SK-N-SH treated with all-trans-retinoic acid at 6 μM for 48 hours (cell line): ENCODE measurements around the gene ILKAP.
A peak's percentile ranks its signal among the peaks of the same experiment; 100 is the strongest.

Experiments used
- ATAC-seq: fragments of 200-7000 bp; cut with Tn5 transposase; 3 replicates; pipeline ENCODE4 v1.9.1; 2020; ENCODE audit warnings: mild to moderate bottlenecking, moderate library complexity
- ARNTL ChIP-seq: fragments of 450-650 bp; formaldehyde crosslinking; IDR thresholded peaks from 2 replicates; pipeline ENCODE4 v1.5.0; 2020; ENCODE audit warnings: low read depth, mild to moderate bottlenecking, moderate library complexity, borderline replicate concordance
- BACH2 ChIP-seq: fragments of 250-450 bp; sonication (Bioruptor Pico); IDR thresholded peaks from 2 replicates; pipeline ENCODE4 v1.9.0; 2021; ENCODE audit warnings: mild to moderate bottlenecking, borderline replicate concordance
- CSDC2 ChIP-seq: fragments of 250-450 bp; sonication (Bioruptor Pico); IDR thresholded peaks from 2 replicates; pipeline ENCODE4 v1.5.0; 2020; ENCODE audit warnings: mild to moderate bottlenecking, moderate library complexity
- ESRRG ChIP-seq: fragments of 250-450 bp; sonication (Bioruptor Pico); IDR thresholded peaks from 2 replicates; pipeline ENCODE4 v1.6.1; 2021; ENCODE audit warnings: mild to moderate bottlenecking
- GLIS3 ChIP-seq: fragments of 250-450 bp; sonication (Bioruptor Pico); IDR thresholded peaks from 2 replicates; pipeline ENCODE4 v1.5.0; 2020; ENCODE audit warnings: mild to moderate bottlenecking, moderate library complexity
- ISL1 ChIP-seq: fragments of 250-450 bp; sonication (Bioruptor Pico); IDR thresholded peaks from 2 replicates; pipeline ENCODE4 v2.1.2; 2022; ENCODE audit warnings: mild to moderate bottlenecking, moderate library complexity
- OSR1 ChIP-seq: fragments of 250-450 bp; sonication (Bioruptor Pico); IDR thresholded peaks from 2 replicates; pipeline ENCODE4 v1.8.0; 2022; ENCODE audit warnings: moderate library complexity, mild to moderate bottlenecking, inconsistent platforms
- PPARA ChIP-seq: fragments of 250-450 bp; sonication (Bioruptor Pico); IDR thresholded peaks from 2 replicates; pipeline ENCODE4 v1.5.0; 2020; ENCODE audit warnings: mild to moderate bottlenecking, borderline replicate concordance
- RARB ChIP-seq: fragments of 250-450 bp; sonication (Bioruptor Pico); IDR thresholded peaks from 2 replicates; pipeline ENCODE4 v1.8.0; 2021; ENCODE audit warnings: mild to moderate bottlenecking, moderate library complexity
- SNAI2 ChIP-seq: fragments of 250-450 bp; sonication (Bioruptor Pico); IDR thresholded peaks from 2 replicates; pipeline ENCODE4 v1.5.0; 2020; ENCODE audit warnings: mild to moderate bottlenecking, moderate library complexity
- TCF4 ChIP-seq: fragments of 250-450 bp; sonication (Bioruptor Pico); IDR thresholded peaks from 2 replicates; pipeline ENCODE4 v1.8.0; 2021; ENCODE audit warnings: mild to moderate bottlenecking, moderate library complexity, borderline replicate concordance
- TOX ChIP-seq: fragments of 250-450 bp; sonication (Bioruptor Pico); IDR thresholded peaks from 2 replicates; pipeline ENCODE4 v1.8.0; 2021; ENCODE audit warnings: mild to moderate bottlenecking, moderate library complexity, borderline replicate concordance
- ZFP3 ChIP-seq: fragments of 250-450 bp; sonication (Bioruptor Pico); IDR thresholded peaks from 2 replicates; pipeline ENCODE4 v1.5.0; 2020; ENCODE audit warnings: mild to moderate bottlenecking, moderate library complexity
- ZFP30 ChIP-seq: fragments of 450-650 bp; formaldehyde crosslinking; IDR thresholded peaks from 2 replicates; pipeline ENCODE4 v1.5.0; 2022; ENCODE audit warnings: mild to moderate bottlenecking, moderate library complexity
- ZNF565 ChIP-seq: fragments of 450-650 bp; formaldehyde crosslinking; conservative IDR thresholded peaks from 2 replicates; pipeline ENCODE4 v1.5.0; 2020; ENCODE audit warnings: low read depth, mild to moderate bottlenecking, moderate library complexity
- ZNF70 ChIP-seq: fragments of 450-650 bp; formaldehyde crosslinking; IDR thresholded peaks from 2 replicates; pipeline ENCODE4 v1.5.0; 2020; ENCODE audit warnings: mild to moderate bottlenecking, moderate library complexity
- TF ChIP-seq, protein P1 (sequence below): fragments of 250-450 bp; sonication (Bioruptor Pico); IDR thresholded peaks from 2 replicates; pipeline ENCODE4 v1.5.1; 2020; ENCODE audit warnings: low read depth, mild to moderate bottlenecking, moderate library complexity
- TF ChIP-seq, protein P2 (sequence below): fragments of 250-450 bp; sonication (Bioruptor Pico); IDR thresholded peaks from 2 replicates; pipeline ENCODE4 v1.5.1; 2021; ENCODE audit warnings: mild to moderate bottlenecking, moderate library complexity
- TF ChIP-seq, protein P3 (sequence below): fragments of 250-450 bp; sonication (Bioruptor Pico); IDR thresholded peaks from 2 replicates; pipeline ENCODE4 v1.8.0; 2021; ENCODE audit warnings: low read depth, mild to moderate bottlenecking, moderate library complexity, borderline replicate concordance
- TF ChIP-seq, protein P4 (sequence below): fragments of 250-450 bp; sonication (Bioruptor Pico); IDR thresholded peaks from 2 replicates; pipeline ENCODE4 v1.8.0; 2020; ENCODE audit warnings: mild to moderate bottlenecking, moderate library complexity, borderline replicate concordance
- TF ChIP-seq, protein P5 (sequence below): fragments of 250-450 bp; sonication (Bioruptor Pico); IDR thresholded peaks from 2 replicates; pipeline ENCODE4 v1.5.0; 2020; ENCODE audit warnings: mild to moderate bottlenecking, moderate library complexity

The ILKAP gene

DNA sequence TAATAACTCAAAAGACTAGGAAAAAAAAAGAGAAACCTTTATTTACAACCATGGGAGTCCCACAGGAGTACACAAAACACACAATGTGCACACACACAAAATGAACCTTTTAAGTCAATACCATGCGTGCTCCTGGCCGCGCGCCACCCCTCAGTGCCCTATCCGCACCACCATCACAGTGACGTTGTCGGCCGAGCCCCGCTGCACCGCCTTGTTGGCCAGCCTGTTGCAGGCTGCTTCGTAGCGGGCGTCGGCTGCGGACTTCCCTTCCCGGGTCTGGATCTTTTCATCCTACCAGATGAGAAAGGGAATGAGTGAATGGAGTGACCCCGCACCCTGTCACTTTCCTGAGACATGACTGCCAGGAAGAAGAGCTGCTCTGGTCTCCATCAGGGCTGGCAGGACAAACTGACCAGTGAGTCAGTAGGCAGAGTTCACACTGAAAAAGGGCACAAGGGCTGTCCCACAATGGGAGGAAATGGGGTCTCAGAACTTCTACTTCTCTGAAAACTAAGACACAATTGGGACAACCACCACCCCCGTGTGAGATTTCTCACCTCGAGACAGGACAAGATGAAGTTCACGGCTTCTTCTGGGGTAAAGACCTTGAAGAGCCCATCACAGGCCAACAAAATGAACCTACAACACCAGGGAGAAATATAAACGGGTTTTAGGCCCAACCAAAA, 33.0 kb downstream of the ILKAP start:
- no peak for TF ChIP-seq OSR1 (CRISPR knock-in tag)
- no peak for TF ChIP-seq RARB (CRISPR knock-in tag)
- TF ChIP-seq, protein P1, sequence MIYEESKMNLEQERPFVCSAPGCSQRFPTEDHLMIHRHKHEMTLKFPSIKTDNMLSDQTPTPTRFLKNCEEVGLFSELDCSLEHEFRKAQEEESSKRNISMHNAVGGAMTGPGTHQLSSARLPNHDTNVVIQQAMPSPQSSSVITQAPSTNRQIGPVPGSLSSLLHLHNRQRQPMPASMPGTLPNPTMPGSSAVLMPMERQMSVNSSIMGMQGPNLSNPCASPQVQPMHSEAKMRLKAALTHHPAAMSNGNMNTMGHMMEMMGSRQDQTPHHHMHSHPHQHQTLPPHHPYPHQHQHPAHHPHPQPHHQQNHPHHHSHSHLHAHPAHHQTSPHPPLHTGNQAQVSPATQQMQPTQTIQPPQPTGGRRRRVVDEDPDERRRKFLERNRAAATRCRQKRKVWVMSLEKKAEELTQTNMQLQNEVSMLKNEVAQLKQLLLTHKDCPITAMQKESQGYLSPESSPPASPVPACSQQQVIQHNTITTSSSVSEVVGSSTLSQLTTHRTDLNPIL (CRISPR knock-in tag): no peak
- TF ChIP-seq, protein P2, sequence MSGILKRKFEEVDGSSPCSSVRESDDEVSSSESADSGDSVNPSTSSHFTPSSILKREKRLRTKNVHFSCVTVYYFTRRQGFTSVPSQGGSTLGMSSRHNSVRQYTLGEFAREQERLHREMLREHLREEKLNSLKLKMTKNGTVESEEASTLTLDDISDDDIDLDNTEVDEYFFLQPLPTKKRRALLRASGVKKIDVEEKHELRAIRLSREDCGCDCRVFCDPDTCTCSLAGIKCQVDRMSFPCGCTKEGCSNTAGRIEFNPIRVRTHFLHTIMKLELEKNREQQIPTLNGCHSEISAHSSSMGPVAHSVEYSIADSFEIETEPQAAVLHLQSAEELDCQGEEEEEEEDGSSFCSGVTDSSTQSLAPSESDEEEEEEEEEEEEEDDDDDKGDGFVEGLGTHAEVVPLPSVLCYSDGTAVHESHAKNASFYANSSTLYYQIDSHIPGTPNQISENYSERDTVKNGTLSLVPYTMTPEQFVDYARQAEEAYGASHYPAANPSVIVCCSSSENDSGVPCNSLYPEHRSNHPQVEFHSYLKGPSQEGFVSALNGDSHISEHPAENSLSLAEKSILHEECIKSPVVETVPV (CRISPR knock-in tag): no peak
- TF ChIP-seq ZFP3 (CRISPR knock-in tag): no peak
- TF ChIP-seq ISL1 (CRISPR knock-in tag): no peak
- TF ChIP-seq BACH2: no peak
- no peak for TF ChIP-seq GLIS3 (CRISPR knock-in tag)
- no peak for TF ChIP-seq SNAI2 (CRISPR knock-in tag)
- TF ChIP-seq, protein P3, sequence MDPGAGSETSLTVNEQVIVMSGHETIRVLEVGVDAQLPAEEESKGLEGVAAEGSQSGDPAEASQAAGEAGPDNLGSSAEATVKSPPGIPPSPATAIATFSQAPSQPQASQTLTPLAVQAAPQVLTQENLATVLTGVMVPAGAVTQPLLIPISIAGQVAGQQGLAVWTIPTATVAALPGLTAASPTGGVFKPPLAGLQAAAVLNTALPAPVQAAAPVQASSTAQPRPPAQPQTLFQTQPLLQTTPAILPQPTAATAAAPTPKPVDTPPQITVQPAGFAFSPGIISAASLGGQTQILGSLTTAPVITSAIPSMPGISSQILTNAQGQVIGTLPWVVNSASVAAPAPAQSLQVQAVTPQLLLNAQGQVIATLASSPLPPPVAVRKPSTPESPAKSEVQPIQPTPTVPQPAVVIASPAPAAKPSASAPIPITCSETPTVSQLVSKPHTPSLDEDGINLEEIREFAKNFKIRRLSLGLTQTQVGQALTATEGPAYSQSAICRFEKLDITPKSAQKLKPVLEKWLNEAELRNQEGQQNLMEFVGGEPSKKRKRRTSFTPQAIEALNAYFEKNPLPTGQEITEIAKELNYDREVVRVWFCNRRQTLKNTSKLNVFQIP (CRISPR knock-in tag): no peak
- no peak for TF ChIP-seq TOX (CRISPR knock-in tag)
- TF ChIP-seq ZNF565 (CRISPR knock-in tag): no peak
- TF ChIP-seq ARNTL (CRISPR knock-in tag): no peak
- no peak for TF ChIP-seq PPARA (CRISPR knock-in tag)
- no peak for TF ChIP-seq CSDC2
- TF ChIP-seq, protein P4, sequence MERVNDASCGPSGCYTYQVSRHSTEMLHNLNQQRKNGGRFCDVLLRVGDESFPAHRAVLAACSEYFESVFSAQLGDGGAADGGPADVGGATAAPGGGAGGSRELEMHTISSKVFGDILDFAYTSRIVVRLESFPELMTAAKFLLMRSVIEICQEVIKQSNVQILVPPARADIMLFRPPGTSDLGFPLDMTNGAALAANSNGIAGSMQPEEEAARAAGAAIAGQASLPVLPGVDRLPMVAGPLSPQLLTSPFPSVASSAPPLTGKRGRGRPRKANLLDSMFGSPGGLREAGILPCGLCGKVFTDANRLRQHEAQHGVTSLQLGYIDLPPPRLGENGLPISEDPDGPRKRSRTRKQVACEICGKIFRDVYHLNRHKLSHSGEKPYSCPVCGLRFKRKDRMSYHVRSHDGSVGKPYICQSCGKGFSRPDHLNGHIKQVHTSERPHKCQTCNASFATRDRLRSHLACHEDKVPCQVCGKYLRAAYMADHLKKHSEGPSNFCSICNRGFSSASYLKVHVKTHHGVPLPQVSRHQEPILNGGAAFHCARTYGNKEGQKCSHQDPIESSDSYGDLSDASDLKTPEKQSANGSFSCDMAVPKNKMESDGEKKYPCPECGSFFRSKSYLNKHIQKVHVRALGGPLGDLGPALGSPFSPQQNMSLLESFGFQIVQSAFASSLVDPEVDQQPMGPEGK (CRISPR knock-in tag): no peak
- ATAC-seq: no peak

DNA sequence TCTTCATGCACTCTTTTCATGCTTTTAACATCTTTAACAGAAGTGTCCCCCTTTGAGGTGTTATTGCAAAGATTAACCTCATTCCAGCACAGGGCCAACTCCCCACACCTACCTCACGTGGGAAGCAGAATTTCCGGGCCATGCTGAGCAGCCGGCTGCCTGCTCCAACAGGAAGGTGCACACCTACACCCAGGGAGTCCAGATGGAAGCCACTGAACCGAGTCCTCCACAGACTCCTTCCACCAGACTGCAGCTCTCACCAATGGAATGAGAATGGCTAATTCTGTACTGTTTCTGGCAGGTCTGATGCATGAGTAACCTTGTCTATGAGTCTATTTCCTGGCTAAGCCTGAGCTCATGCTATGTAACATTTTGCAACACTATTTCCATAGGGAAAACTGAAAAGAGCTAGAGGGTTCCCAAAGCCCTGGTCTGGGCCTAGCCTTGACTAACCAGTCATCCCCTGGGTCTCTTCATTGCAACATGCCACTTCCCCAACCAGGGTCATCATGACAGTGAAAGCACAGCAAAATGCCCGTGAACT, 33.7 kb downstream of the ILKAP start:
- TF ChIP-seq ZFP3 (CRISPR knock-in tag): no peak
- no peak for TF ChIP-seq ZFP30
- no peak for TF ChIP-seq TCF4 (CRISPR knock-in tag)
- TF ChIP-seq, protein P1 (CRISPR knock-in tag): no peak
- no peak for TF ChIP-seq ZNF70 (CRISPR knock-in tag)
- peak; percentile 81 for ATAC-seq

DNA sequence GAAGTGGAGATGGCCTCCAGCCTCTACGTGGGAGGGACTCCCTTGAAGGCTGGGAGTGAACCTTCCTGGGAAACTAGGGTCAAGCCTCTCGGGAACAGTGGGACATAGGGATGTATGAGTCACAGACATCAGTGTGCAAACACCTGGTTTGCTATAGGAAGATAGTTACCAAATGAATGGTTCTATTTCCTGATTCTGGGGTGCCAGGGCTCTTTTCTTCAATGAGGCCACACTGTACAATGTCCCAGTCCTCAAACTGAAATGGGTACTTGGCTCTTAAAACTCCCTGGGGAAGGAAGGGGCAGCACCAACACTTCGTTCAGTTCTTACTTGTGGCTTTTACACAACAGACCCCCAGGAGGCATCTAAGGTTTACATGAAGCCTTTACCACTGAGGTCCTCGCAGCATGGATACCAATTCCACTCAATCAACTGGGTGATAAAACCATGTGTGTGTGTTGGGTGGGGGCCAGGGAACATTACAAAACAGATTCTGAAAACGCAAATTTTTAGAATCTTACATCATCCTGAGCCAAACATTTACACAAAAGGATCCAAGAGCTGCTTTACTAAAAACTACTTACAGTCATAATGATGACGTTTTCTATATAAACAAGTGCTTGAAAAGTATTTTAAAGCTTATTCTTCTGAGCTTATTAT, 34.3 kb downstream of the ILKAP start:
- no peak for ATAC-seq
- TF ChIP-seq ESRRG (CRISPR knock-in tag) (no peak), TOX (CRISPR knock-in tag) (no peak), ZNF70 (CRISPR knock-in tag) (no peak), CSDC2 (no peak), RARB (CRISPR knock-in tag) (no peak)
- TF ChIP-seq, protein P4 (CRISPR knock-in tag): no peak
- TF ChIP-seq, protein P3 (CRISPR knock-in tag): no peak
- TF ChIP-seq, protein P5, sequence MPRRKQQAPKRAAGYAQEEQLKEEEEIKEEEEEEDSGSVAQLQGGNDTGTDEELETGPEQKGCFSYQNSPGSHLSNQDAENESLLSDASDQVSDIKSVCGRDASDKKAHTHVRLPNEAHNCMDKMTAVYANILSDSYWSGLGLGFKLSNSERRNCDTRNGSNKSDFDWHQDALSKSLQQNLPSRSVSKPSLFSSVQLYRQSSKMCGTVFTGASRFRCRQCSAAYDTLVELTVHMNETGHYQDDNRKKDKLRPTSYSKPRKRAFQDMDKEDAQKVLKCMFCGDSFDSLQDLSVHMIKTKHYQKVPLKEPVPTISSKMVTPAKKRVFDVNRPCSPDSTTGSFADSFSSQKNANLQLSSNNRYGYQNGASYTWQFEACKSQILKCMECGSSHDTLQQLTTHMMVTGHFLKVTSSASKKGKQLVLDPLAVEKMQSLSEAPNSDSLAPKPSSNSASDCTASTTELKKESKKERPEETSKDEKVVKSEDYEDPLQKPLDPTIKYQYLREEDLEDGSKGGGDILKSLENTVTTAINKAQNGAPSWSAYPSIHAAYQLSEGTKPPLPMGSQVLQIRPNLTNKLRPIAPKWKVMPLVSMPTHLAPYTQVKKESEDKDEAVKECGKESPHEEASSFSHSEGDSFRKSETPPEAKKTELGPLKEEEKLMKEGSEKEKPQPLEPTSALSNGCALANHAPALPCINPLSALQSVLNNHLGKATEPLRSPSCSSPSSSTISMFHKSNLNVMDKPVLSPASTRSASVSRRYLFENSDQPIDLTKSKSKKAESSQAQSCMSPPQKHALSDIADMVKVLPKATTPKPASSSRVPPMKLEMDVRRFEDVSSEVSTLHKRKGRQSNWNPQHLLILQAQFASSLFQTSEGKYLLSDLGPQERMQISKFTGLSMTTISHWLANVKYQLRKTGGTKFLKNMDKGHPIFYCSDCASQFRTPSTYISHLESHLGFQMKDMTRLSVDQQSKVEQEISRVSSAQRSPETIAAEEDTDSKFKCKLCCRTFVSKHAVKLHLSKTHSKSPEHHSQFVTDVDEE: no peak
